ENCODE results near the gene CFAP45.

The CFAP45 gene

GRCh38 chr1:159936273-159936904 lies 36.4 kb upstream of the CFAP45 start:
- in situ Hi-C loops (cut with MboI; ENCODE audit: low sequenced_read_pairs) = no loop called here

- in situ Hi-C loops (cut with MboI; ENCODE audit: low sequenced_read_pairs) = no loop called here
Measured at GRCh38 chr1:159935719-159936272, 35.8 kb upstream of the CFAP45 start.

- in situ Hi-C loops (cut with MboI; ENCODE audit: low sequenced_read_pairs) = no loop called here
Measured at GRCh38 chr1:159935305-159935704, 35.3 kb upstream of the CFAP45 start.

- in situ Hi-C loops (cut with MboI; ENCODE audit: low sequenced_read_pairs) = no loop called here
Measured at GRCh38 chr1:159934136-159935039, 34.4 kb upstream of the CFAP45 start.

- in situ Hi-C loops (cut with MboI; ENCODE audit: low sequenced_read_pairs) = no loop called here
Measured at GRCh38 chr1:159933347-159933746, 33.4 kb upstream of the CFAP45 start.

GRCh38 chr1:159932296-159933285 lies 32.6 kb upstream of the CFAP45 start:
- in situ Hi-C loops (cut with MboI; ENCODE audit: low sequenced_read_pairs) = no loop called here

- in situ Hi-C loops (cut with MboI; ENCODE audit: low sequenced_read_pairs) = no loop called here
Measured at GRCh38 chr1:159931795-159932173, 31.8 kb upstream of the CFAP45 start.

GRCh38 chr1:159931101-159931794 lies 31.3 kb upstream of the CFAP45 start:
- in situ Hi-C loops (cut with MboI; ENCODE audit: low sequenced_read_pairs) = no loop called here

- in situ Hi-C loops (cut with MboI; ENCODE audit: low sequenced_read_pairs) = no loop called here
Measured at GRCh38 chr1:159930634-159931033, 30.7 kb upstream of the CFAP45 start.

GRCh38 chr1:159930216-159930615 lies 30.3 kb upstream of the CFAP45 start:
- in situ Hi-C loops (cut with MboI; ENCODE audit: low sequenced_read_pairs) = no loop called here

GRCh38 chr1:159929155-159930051 lies 29.4 kb upstream of the CFAP45 start:
- in situ Hi-C loops (cut with MboI; ENCODE audit: low sequenced_read_pairs) = no loop called here

GRCh38 chr1:159928491-159929050 lies 28.6 kb upstream of the CFAP45 start:
- in situ Hi-C loops (cut with MboI; ENCODE audit: low sequenced_read_pairs) = no loop called here

GRCh38 chr1:159927849-159928431 lies 28.0 kb upstream of the CFAP45 start:
- in situ Hi-C loops (cut with MboI; ENCODE audit: low sequenced_read_pairs) = no loop called here

GRCh38 chr1:159927211-159927848 lies 27.4 kb upstream of the CFAP45 start:
- in situ Hi-C loops (cut with MboI; ENCODE audit: low sequenced_read_pairs) = no loop called here

- in situ Hi-C loops (cut with MboI; ENCODE audit: low sequenced_read_pairs) = no loop called here
Measured at GRCh38 chr1:159925719-159926078, 25.7 kb upstream of the CFAP45 start.

- in situ Hi-C loops (cut with MboI; ENCODE audit: low sequenced_read_pairs) = no loop called here
Measured at GRCh38 chr1:159924791-159925718, 25.1 kb upstream of the CFAP45 start, which contains the start of gene TAGLN2. TAGLN2 (minus strand) TSS chr1:159925507; CDS start chr1:159920509, 4,998 bp downstream.
